ENCODE data around the gene GNAT2. TPM values are rescaled to one million over a fixed set of nuclear protein-coding genes. Genes with fewer than 3 reads are reported as not detected.

GNAT2 gene
- total and polyA plus RNA-seq, 2 donors (not counting 3 experiments of a cell fraction or from before 2014, with no cell fraction given), result not detected

- no peak for DNase-seq (ENCODE audit: low read depth, low spot score)
- no peaks in the 10 kb centered on the region for H3K79me2 ChIP-seq (ENCODE audit: control insufficient read depth, insufficient read depth, low read length)
- no peak overlapping the region for H3K9ac ChIP-seq (replicated peaks; ENCODE audit: extremely low read depth, insufficient read depth, low read length)
- ChIA-PET POLR2A (no interaction called here), CTCF (interaction anchor here (1.0 to 5.6 kb wide), 6 partner anchors 14 to 331 kb away, joined by 3 to 144 read pairs (median 54); partner anchors contain the start of genes AHCYL1 and GSTM1)
- peaks cover 4% of the 10 kb centered on the region for H3K4me1 ChIP-seq (ENCODE audit: control insufficient read depth, extremely low read depth, insufficient read depth, low read length)
- no peak overlapping the region for H3K4me3 ChIP-seq (replicated peaks in 1 of 3; ENCODE audit: insufficient read depth in 1 of 3, low read depth in 1 of 3, low read length in 3 of 3)
- FAIRE-seq, result no peak
- dilution Hi-C loops (cut with MboI; ENCODE audit: extremely low pct_ligation_motif_present, low sequenced_read_pairs), result no loop called here
- H3K36me3 ChIP-seq (ENCODE audit: control insufficient read depth in 2 of 2, extremely low read depth in 1 of 2, insufficient read depth in 2 of 2, low read length in 2 of 2), result no peaks in the 10 kb centered on the region
- H3K9me3 ChIP-seq (replicated peaks; ENCODE audit: control insufficient read depth, insufficient read depth, low read length), result no peaks in the 10 kb centered on the region
- BruUV-seq (replicated peaks), result no TSS peak
- H4K20me1 ChIP-seq (replicated peaks; ENCODE audit: control insufficient read depth, extremely low read depth, insufficient read depth, low read length), result no peaks in the 10 kb centered on the region
- TF ChIP-seq POLR2AphosphoS5 (IDR thresholded peaks at IDR 0.05; ENCODE audit: insufficient read depth, low read depth, low read length) (no peak), GATA2 (IDR thresholded peaks at IDR 0.05; ENCODE audit: insufficient read depth, insufficient read length, low read depth, low read length) (no peak), EZH2 (IDR thresholded peaks at IDR 0.05; ENCODE audit: borderline replicate concordance, low read depth, low read length, severe bottlenecking) (no peak), JUN (IDR thresholded peaks at IDR 0.05; ENCODE audit: borderline replicate concordance, insufficient read depth, insufficient read length, low read depth) (no peak), POLR2A (IDR thresholded peaks at IDR 0.05; ENCODE audit: low read depth, low read length) (no peak), FOS (IDR thresholded peaks at IDR 0.05; ENCODE audit: borderline replicate concordance, insufficient read depth, low read length) (no peak), MAX (IDR thresholded peaks at IDR 0.05; ENCODE audit: insufficient read depth, insufficient read length) (no peak), MYC (IDR thresholded peaks at IDR 0.05; ENCODE audit: low read depth, low read length) (no peak), CTCF (IDR thresholded peaks at IDR 0.05; ENCODE audit: extremely low read depth in 1 of 2, insufficient read depth in 1 of 2, low read depth in 1 of 2, low read length in 2 of 2) (no peak)
- H3K4me2 ChIP-seq (ENCODE audit: insufficient read depth, low read length), result no peak overlapping the region
- H3K9me1 ChIP-seq (replicated peaks; ENCODE audit: control insufficient read depth, extremely low read depth, insufficient read depth, low read length), result no peaks in the 10 kb centered on the region
- intact Hi-C loops (cut with micrococcal nuclease), result no loop called here
- H3K27me3 ChIP-seq (ENCODE audit: control insufficient read depth in 2 of 2, insufficient read depth in 2 of 2, low read length in 2 of 2), result peaks cover 16 to 23% of the 10 kb centered on the region in 2 experiments
- no peak overlapping the region for H2AFZ ChIP-seq (ENCODE audit: low read depth, low read length)
- no peak overlapping the region for H3K27ac ChIP-seq (ENCODE audit: insufficient read depth, low read depth, low read length)
Observed at GRCh38 chr1:109653306-109653705, 33.9 kb upstream of the GNAT2 start.

Data from endothelial cell of umbilical vein (primary cell).